ENCODE data around the gene SASH3.

GRCh38 chrX:129781680-129782495, 2.1 kb downstream of the SASH3 start:
- TF ChIP-seq CTCF (IDR thresholded peaks at IDR 0.05) (no peak), USF1 (IDR thresholded peaks at IDR 0.05; ENCODE audit: borderline replicate concordance, low read depth) (no peak), SIN3A (IDR thresholded peaks at IDR 0.05; ENCODE audit: borderline replicate concordance, low read depth, low read length) (no peak), EP300 (IDR thresholded peaks at IDR 0.05; ENCODE audit: borderline replicate concordance in 1 of 2, low read depth in 1 of 2, low read length in 1 of 2) (no peak), POLR2AphosphoS5 (IDR thresholded peaks at IDR 0.05; ENCODE audit: low read depth, low read length) (no peak), REST (IDR thresholded peaks at IDR 0.05; ENCODE audit: low read depth, low read length) (peak; percentile 77; the same call in 1 of the 2 replicates), FOSL2 (IDR thresholded peaks at IDR 0.05; ENCODE audit: borderline replicate concordance, low read depth) (no peak), USF2 (IDR thresholded peaks at IDR 0.05; ENCODE audit: borderline replicate concordance, low read depth, low read length) (no peak), MAX (IDR thresholded peaks at IDR 0.05; ENCODE audit: low read depth) (no peak), TCF12 (IDR thresholded peaks at IDR 0.05) (no peak), FOXJ3 (CRISPR knock-in tag; IDR thresholded peaks at IDR 0.05) (no peak), CHD2 (IDR thresholded peaks at IDR 0.05; ENCODE audit: low read length, partially characterized antibody) (no peak), ZBTB33 (IDR thresholded peaks at IDR 0.05; ENCODE audit: borderline replicate concordance, low read depth) (no peak), RXRA (IDR thresholded peaks at IDR 0.05; ENCODE audit: borderline replicate concordance, low read depth) (no peak)
